Measurements from ENCODE around the gene CTNND2.

Gene CTNND2

DNA sequence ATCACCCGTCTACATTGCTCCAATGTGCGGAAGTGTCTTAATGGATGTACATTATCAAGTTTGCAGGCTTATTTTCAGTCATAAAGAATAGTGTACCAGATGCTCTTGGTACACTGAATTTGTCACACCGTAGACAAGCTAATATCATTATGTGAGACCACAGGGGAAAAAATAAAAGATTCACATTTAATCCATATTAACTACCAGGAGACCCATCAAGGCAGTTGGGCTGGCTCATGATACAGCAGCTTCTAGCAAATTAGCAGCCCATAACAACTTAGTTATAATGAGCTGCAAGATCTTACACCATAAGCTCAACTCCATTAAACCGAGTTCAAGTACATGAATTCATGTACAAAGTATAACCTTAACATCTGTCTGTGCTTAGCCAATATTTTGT, 324.9 kb downstream of the CTNND2 start:
- H3K36me3 ChIP-seq (replicated peaks; ENCODE audit: insufficient read depth, low read length), result no peaks in the 10 kb centered on the region

DNA sequence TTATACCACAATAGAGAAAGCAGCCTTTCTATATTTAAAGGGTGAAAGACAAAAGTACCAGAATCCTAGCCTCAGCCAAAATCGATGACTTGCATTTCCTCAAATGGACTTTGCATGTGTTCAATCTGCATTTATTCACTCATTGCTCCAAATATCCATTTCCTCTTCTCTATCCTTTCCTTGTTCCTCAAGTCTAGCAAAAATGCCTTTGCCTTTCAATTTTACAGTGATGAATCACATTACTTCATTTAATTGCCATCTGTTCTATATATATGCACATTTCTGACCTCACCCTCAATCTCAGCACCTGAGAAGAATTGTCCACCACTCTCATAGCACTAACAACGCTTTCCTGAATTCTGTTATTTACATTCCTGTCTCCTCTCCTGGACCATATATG, 329.5 kb downstream of the CTNND2 start:
- H3K36me3 ChIP-seq (replicated peaks; ENCODE audit: insufficient read depth, low read length), result no peaks in the 10 kb centered on the region
- no peaks in the 10 kb centered on the region for H3F3A ChIP-seq (ENCODE audit: insufficient read depth, low read length)
- no peaks in the 10 kb centered on the region for H4K20me1 ChIP-seq (ENCODE audit: insufficient read depth, low read length)
- no peak for DNase-seq
- no peak for TF ChIP-seq EZH2 (optimal IDR thresholded peaks at IDR 0.05; ENCODE audit: low read depth, low read length)
- TF ChIP-seq EZH2phosphoT487 (IDR thresholded peaks at IDR 0.05; ENCODE audit: low read length), result no peak
- TF ChIP-seq, protein P1, sequence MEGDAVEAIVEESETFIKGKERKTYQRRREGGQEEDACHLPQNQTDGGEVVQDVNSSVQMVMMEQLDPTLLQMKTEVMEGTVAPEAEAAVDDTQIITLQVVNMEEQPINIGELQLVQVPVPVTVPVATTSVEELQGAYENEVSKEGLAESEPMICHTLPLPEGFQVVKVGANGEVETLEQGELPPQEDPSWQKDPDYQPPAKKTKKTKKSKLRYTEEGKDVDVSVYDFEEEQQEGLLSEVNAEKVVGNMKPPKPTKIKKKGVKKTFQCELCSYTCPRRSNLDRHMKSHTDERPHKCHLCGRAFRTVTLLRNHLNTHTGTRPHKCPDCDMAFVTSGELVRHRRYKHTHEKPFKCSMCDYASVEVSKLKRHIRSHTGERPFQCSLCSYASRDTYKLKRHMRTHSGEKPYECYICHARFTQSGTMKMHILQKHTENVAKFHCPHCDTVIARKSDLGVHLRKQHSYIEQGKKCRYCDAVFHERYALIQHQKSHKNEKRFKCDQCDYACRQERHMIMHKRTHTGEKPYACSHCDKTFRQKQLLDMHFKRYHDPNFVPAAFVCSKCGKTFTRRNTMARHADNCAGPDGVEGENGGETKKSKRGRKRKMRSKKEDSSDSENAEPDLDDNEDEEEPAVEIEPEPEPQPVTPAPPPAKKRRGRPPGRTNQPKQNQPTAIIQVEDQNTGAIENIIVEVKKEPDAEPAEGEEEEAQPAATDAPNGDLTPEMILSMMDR (IDR thresholded peaks at IDR 0.05; ENCODE audit: low read length), result no peak
- H2AFZ ChIP-seq (ENCODE audit: low read length), result no peak overlapping the region
- no peaks in the 10 kb centered on the region for H3K9me2 ChIP-seq (replicated peaks; ENCODE audit: insufficient read depth, low read length)
- H3K4me2 ChIP-seq (ENCODE audit: low read depth, low read length), result no peak overlapping the region
- no peak overlapping the region for H3K27ac ChIP-seq (ENCODE audit: low read length)
- H3K4me1 ChIP-seq (ENCODE audit: low read length), result no peaks in the 10 kb centered on the region
- H3K9ac ChIP-seq (ENCODE audit: low read length), result no peak overlapping the region
- H3K4me3 ChIP-seq (ENCODE audit: low read length), result no peak overlapping the region
- H3K9me3 ChIP-seq (replicated peaks; ENCODE audit: insufficient read depth, low read length), result no peaks in the 10 kb centered on the region
- no peaks in the 10 kb centered on the region for H3K27me3 ChIP-seq (replicated peaks; ENCODE audit: insufficient read depth, low read length)
- H3K79me2 ChIP-seq (ENCODE audit: low read length), result no peaks in the 10 kb centered on the region

More for the DNA sequence above, 324.9 kb downstream of the CTNND2 start:
- no peaks in the 10 kb centered on the region for H3F3A ChIP-seq (ENCODE audit: insufficient read depth, low read length)
- H3K4me1 ChIP-seq (ENCODE audit: low read length), result no peaks in the 10 kb centered on the region
- H3K9me2 ChIP-seq (replicated peaks; ENCODE audit: insufficient read depth, low read length), result no peaks in the 10 kb centered on the region
- no peak overlapping the region for H3K27ac ChIP-seq (ENCODE audit: low read length)
- H3K27me3 ChIP-seq (replicated peaks; ENCODE audit: insufficient read depth, low read length), result no peaks in the 10 kb centered on the region
- no peaks in the 10 kb centered on the region for H4K20me1 ChIP-seq (ENCODE audit: insufficient read depth, low read length)
- TF ChIP-seq EZH2phosphoT487 (IDR thresholded peaks at IDR 0.05; ENCODE audit: low read length), result no peak
- TF ChIP-seq EZH2 (optimal IDR thresholded peaks at IDR 0.05; ENCODE audit: low read depth, low read length), result no peak
- TF ChIP-seq, protein P1 (IDR thresholded peaks at IDR 0.05; ENCODE audit: low read length), result no peak
- no peak overlapping the region for H3K4me3 ChIP-seq (ENCODE audit: low read length)
- no peaks in the 10 kb centered on the region for H3K79me2 ChIP-seq (ENCODE audit: low read length)
- DNase-seq, result no peak
- no peaks in the 10 kb centered on the region for H3K9me3 ChIP-seq (replicated peaks; ENCODE audit: insufficient read depth, low read length)
- no peak overlapping the region for H3K4me2 ChIP-seq (ENCODE audit: low read depth, low read length)
- H3K9ac ChIP-seq (ENCODE audit: low read length), result no peak overlapping the region
- no peak overlapping the region for H2AFZ ChIP-seq (ENCODE audit: low read length)

DNA sequence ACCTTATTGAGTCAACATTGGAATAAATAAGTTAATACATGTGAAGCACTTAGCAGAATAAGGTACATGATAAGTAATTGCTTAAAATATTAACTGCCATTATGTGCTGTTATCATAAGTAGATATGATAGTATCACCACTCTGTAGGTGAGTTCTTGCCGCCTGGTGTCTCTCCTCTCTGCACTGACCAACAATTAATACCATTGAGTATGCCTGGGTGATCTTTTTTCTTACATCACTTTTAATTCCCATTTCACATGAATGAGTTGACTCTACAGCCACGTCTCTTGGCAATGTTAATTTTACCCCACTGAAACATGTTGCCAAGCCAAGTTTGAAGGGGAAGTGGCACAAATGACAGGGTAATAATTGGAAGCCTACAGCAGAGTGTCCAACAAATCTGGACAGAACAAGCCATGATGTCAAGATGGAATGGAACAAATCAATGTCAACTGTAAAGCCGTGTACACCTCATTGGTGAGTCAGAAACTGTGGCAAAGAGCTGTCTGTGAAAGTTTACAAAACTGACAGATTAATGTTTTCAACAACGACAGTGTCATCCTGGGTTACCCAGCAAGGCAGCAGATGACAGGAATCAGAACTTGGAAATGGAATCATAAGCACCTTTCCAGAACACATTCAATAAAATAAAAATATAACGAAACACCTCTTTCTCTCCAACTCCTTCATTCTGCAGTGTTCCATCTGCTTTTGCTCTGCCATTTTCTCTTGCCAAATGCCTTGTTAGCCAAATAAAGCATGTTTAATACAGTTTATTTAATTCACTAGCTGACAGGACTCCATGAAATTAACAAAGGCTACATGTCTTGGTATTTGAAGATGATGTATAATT, 330.9 kb downstream of the CTNND2 start:
- H3K36me3 ChIP-seq (replicated peaks; ENCODE audit: insufficient read depth, low read length), result no peaks in the 10 kb centered on the region
- H3F3A ChIP-seq (ENCODE audit: insufficient read depth, low read length), result no peaks in the 10 kb centered on the region
- no peaks in the 10 kb centered on the region for H3K79me2 ChIP-seq (ENCODE audit: low read length)
- no peaks in the 10 kb centered on the region for H3K9me2 ChIP-seq (replicated peaks; ENCODE audit: insufficient read depth, low read length)
- H3K27me3 ChIP-seq (replicated peaks; ENCODE audit: insufficient read depth, low read length), result no peaks in the 10 kb centered on the region
- no peak overlapping the region for H3K4me3 ChIP-seq (ENCODE audit: low read length)
- H3K27ac ChIP-seq (ENCODE audit: low read length), result no peak overlapping the region
- H3K9me3 ChIP-seq (replicated peaks; ENCODE audit: insufficient read depth, low read length), result no peaks in the 10 kb centered on the region
- H3K9ac ChIP-seq (ENCODE audit: low read length), result no peak overlapping the region
- no peak overlapping the region for H2AFZ ChIP-seq (ENCODE audit: low read length)
- DNase-seq, result no peak
- H3K4me1 ChIP-seq (ENCODE audit: low read length), result no peaks in the 10 kb centered on the region
- no peak for TF ChIP-seq EZH2 (optimal IDR thresholded peaks at IDR 0.05; ENCODE audit: low read depth, low read length)
- TF ChIP-seq, protein P1 (IDR thresholded peaks at IDR 0.05; ENCODE audit: low read length), result no peak
- no peak for TF ChIP-seq EZH2phosphoT487 (IDR thresholded peaks at IDR 0.05; ENCODE audit: low read length)
- H4K20me1 ChIP-seq (ENCODE audit: insufficient read depth, low read length), result no peaks in the 10 kb centered on the region
- no peak overlapping the region for H3K4me2 ChIP-seq (ENCODE audit: low read depth, low read length)
